Measurements from ENCODE around the gene CIRBP. TPM values are rescaled to one million over a fixed set of nuclear protein-coding genes. Genes with fewer than 3 reads are reported as not detected.

Gene CIRBP
- total RNA-seq, 1 experiment from 2014 or later: 66.6 TPM

DNA sequence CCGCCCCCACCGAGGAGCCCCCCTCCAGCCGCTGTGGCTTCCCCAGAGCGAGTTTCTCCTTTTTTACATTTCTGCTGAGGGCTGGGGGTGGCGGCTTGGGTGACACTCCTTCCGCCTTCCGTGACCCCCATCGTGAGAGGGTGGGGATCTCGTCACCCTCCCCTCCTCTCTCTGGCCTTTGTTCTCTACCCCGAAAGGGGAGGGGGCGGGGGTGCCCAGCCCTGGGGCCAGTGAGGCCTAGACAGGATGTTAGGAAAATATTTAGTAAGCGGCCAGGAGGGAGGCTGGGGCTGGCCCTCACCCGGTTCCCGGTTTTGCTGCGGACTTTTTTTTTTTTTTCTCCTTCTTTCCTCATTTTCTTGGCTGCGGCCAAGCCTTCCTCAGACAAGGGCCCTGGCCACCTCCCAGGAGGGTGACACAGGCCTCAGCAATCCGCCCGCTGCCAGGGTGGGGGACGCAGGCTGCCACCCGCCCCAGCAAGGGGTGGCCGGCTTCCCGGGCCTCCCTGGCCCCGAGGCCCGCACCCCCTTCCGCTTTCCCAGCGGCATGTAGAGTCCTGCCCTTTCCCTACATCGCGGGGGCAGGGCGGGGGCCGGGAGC, 16.8 kb upstream of the CIRBP start:
- DNase-seq (ENCODE audit: low read depth, low spot score) (no peak), ATAC-seq (no peak)
- Histone ChIP-seq H3K9me3 (ENCODE audit: control insufficient read depth, insufficient read depth, low read depth, low read length) (no peaks in the 10 kb centered on the region), H3K4me1 (ENCODE audit: control insufficient read depth, insufficient read depth, low read length) (peaks cover 33% of the 10 kb centered on the region), H3K27ac (ENCODE audit: low read length) (peak overlapping the region; percentile 85), H3K27me3 (ENCODE audit: control insufficient read depth, insufficient read depth, low read length) (no peaks in the 10 kb centered on the region), H3K36me3 (ENCODE audit: control insufficient read depth, insufficient read depth, low read length) (peaks cover 5% of the 10 kb centered on the region), H3K4me3 (ENCODE audit: low read depth in 2 of 2, low read length in 2 of 2) (peak overlapping the region; percentile 59 to 68)
- in situ Hi-C loops (cut with HindIII; ENCODE audit: low pct_unique_long_range_greater_than_20kb, low sequenced_read_pairs): no loop called here
- POLR2A ChIA-PET: interaction anchor here (0.6 kb wide), 1 partner anchor 14 kb away, joined by 11 read pairs; no protein-coding TSS in a partner anchor
- TF ChIP-seq TCF7L2 (IDR thresholded peaks at IDR 0.05; ENCODE audit: low read depth, low read length): 0 out of 2 replicates have a peak, but pooled peaks have one; percentile 14
- no peak for TF ChIP-seq POLR2AphosphoS5 (IDR thresholded peaks at IDR 0.05; ENCODE audit: low read depth, low read length)
- no TSS peak for BruUV-seq (replicated peaks)
- intact Hi-C loops (cut with micrococcal nuclease; ENCODE audit: unreplicated experiment): no loop called here
- CTCF ChIA-PET: interaction anchor here (0.8 kb wide), 1 partner anchor 43 kb away, joined by 3 read pairs; no protein-coding TSS in a partner anchor

DNA sequence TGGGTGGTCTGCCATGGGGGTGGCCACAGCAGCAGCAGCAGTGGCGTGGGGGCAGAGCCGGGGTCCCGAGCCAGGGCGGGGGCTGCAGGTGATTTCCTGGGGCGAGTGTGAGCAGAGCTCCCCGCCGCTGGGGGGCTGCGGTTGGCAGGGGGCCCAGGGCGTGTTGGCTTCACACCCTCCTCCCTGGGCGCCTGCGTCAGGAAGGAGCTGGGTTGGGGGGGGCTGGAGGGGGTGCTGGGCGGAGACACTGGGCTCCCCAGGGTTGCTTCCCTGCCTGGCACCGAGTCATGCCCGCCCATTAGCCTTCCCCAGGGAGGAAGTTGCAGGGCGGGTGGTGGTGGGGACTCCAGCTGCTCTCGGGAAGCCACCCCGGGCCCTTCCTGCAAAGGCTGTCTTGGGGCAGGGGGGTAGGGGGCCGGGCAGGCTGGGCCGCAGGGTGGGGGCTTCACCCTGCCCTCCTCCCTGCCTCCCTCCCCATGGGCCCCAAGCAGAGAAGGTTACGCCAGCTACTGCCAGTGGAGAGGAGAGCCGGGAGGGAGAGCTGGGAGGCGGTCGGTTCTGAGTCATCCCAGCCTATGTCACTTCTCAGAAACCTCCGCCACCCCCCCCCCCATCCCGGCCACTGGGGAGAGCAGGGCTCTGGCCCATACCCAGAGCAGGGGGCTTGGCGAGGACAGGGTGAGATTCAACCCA, 16.2 kb upstream of the CIRBP start:
- peaks cover 39% of the 10 kb centered on the region for H3K4me1 ChIP-seq (ENCODE audit: control insufficient read depth, insufficient read depth, low read length)
- in situ Hi-C loops (cut with HindIII; ENCODE audit: low pct_unique_long_range_greater_than_20kb, low sequenced_read_pairs): no loop called here
- intact Hi-C loops (cut with micrococcal nuclease; ENCODE audit: unreplicated experiment): no loop called here
- H3K4me3 ChIP-seq (ENCODE audit: low read depth in 2 of 2, low read length in 2 of 2): peak overlapping the region; percentile 59 to 68
- CTCF ChIA-PET: interaction anchor here (0.5 to 1.0 kb wide), 3 partner anchors 8 to 43 kb away, joined by 3 read pairs; no protein-coding TSS in a partner anchor
- ATAC-seq (0 out of 2 replicates have a peak, but pooled peaks have one; percentile 8), DNase-seq (ENCODE audit: low read depth, low spot score) (no peak)
- TF ChIP-seq SIN3A (IDR thresholded peaks at IDR 0.05; ENCODE audit: borderline replicate concordance, insufficient read depth, low read depth, low read length) (no peak), POLR2AphosphoS5 (IDR thresholded peaks at IDR 0.05; ENCODE audit: low read depth, low read length) (no peak), TCF7L2 (IDR thresholded peaks at IDR 0.05; ENCODE audit: low read depth, low read length) (no peak)
- TF ChIP-seq, protein P1, sequence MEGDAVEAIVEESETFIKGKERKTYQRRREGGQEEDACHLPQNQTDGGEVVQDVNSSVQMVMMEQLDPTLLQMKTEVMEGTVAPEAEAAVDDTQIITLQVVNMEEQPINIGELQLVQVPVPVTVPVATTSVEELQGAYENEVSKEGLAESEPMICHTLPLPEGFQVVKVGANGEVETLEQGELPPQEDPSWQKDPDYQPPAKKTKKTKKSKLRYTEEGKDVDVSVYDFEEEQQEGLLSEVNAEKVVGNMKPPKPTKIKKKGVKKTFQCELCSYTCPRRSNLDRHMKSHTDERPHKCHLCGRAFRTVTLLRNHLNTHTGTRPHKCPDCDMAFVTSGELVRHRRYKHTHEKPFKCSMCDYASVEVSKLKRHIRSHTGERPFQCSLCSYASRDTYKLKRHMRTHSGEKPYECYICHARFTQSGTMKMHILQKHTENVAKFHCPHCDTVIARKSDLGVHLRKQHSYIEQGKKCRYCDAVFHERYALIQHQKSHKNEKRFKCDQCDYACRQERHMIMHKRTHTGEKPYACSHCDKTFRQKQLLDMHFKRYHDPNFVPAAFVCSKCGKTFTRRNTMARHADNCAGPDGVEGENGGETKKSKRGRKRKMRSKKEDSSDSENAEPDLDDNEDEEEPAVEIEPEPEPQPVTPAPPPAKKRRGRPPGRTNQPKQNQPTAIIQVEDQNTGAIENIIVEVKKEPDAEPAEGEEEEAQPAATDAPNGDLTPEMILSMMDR (IDR thresholded peaks at IDR 0.05): no peak
- TF ChIP-seq, protein P2, sequence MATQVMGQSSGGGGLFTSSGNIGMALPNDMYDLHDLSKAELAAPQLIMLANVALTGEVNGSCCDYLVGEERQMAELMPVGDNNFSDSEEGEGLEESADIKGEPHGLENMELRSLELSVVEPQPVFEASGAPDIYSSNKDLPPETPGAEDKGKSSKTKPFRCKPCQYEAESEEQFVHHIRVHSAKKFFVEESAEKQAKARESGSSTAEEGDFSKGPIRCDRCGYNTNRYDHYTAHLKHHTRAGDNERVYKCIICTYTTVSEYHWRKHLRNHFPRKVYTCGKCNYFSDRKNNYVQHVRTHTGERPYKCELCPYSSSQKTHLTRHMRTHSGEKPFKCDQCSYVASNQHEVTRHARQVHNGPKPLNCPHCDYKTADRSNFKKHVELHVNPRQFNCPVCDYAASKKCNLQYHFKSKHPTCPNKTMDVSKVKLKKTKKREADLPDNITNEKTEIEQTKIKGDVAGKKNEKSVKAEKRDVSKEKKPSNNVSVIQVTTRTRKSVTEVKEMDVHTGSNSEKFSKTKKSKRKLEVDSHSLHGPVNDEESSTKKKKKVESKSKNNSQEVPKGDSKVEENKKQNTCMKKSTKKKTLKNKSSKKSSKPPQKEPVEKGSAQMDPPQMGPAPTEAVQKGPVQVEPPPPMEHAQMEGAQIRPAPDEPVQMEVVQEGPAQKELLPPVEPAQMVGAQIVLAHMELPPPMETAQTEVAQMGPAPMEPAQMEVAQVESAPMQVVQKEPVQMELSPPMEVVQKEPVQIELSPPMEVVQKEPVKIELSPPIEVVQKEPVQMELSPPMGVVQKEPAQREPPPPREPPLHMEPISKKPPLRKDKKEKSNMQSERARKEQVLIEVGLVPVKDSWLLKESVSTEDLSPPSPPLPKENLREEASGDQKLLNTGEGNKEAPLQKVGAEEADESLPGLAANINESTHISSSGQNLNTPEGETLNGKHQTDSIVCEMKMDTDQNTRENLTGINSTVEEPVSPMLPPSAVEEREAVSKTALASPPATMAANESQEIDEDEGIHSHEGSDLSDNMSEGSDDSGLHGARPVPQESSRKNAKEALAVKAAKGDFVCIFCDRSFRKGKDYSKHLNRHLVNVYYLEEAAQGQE (IDR thresholded peaks at IDR 0.05; ENCODE audit: insufficient read depth in 1 of 2, low read depth in 2 of 2, low read length in 1 of 2): no peak
- H3K36me3 ChIP-seq (ENCODE audit: control insufficient read depth, insufficient read depth, low read length): peaks cover 5% of the 10 kb centered on the region
- POLR2A ChIA-PET: no interaction called here
- H3K9me3 ChIP-seq (ENCODE audit: control insufficient read depth, insufficient read depth, low read depth, low read length): no peaks in the 10 kb centered on the region
- no TSS peak for BruUV-seq (replicated peaks)
- no peaks in the 10 kb centered on the region for H3K27me3 ChIP-seq (ENCODE audit: control insufficient read depth, insufficient read depth, low read length)
- peak overlapping the region; percentile 85 for H3K27ac ChIP-seq (ENCODE audit: low read length)

Data from Panc1 (cell line).